Sigmoid colon (tissue), 4 donors: ENCODE measurements around the gene ESRRA.

Experiments used
- CTCF ChIP-seq, 4 experiments: fragments of 450-650 bp in 3 of 4; fragments of 200-600 bp in 1 of 4; IDR thresholded peaks; one replicate each; pipeline ENCODE4 v1.5.1; 2016 to 2019; ENCODE audit warnings: antibody characterized with exemption in 4 of 4, mild to moderate bottlenecking in 3 of 4, moderate library complexity in 2 of 4
- POLR2A ChIP-seq, 2 donors: fragments of 450-650 bp; IDR thresholded peaks; one replicate each; pipeline ENCODE4 v1.6.1; 2016; ENCODE audit warnings: antibody characterized with exemption in 2 of 2, mild to moderate bottlenecking in 2 of 2, moderate library complexity in 2 of 2
- POLR2AphosphoS5 ChIP-seq, 4 donors: sonication (generic); formaldehyde crosslinking; IDR thresholded peaks; one replicate each; pipeline ENCODE4 v1.6.1; 2017; ENCODE audit warnings: antibody characterized with exemption in 4 of 4

DNA sequence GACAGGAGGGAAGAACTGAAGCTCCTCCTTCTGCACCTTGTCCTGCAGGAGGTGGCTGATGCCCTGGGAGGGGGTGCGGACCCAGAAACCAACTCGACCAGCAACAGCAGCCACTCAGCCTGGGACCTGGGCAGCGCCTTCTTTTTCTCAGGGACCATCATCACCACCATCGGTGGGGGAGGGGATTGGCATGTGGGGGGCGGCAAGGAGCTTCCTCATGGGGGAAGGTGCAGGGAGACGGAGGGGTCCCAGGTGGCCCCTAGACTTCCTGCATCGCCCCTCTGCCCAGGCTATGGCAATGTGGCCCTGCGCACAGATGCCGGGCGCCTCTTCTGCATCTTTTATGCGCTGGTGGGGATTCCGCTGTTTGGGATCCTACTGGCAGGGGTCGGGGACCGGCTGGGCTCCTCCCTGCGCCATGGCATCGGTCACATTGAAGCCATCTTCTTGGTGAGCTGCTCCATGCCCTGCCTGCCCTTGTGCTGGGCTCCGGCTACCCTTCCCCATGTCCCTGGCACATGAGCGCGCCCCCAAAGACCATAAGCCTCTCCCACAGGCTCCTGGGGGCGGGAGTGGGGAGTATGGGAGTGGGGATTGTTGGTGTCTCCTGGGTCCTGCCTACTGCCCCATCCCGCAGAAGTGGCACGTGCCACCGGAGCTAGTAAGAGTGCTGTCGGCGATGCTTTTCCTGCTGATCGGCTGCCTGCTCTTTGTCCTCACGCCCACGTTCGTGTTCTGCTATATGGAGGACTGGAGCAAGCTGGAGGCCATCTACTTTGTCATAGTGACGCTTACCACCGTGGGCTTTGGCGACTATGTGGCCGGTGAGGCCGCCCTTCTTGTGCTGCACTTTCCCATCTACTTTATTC is 8.3 kb upstream of the ESRRA start:
- TF ChIP-seq POLR2A (IDR thresholded peaks at IDR 0.05), result no peak
- TF ChIP-seq CTCF (IDR thresholded peaks at IDR 0.05), result no peak
- no peak for TF ChIP-seq POLR2AphosphoS5 (IDR thresholded peaks at IDR 0.05)
